Lower leg skin (tissue), 3 donors: ENCODE data around the gene PSMD1.

Source experiments
- POLR2A ChIP-seq, 2 donors: fragments of 450-650 bp; IDR thresholded peaks; one replicate each; pipeline ENCODE4 v1.6.1; 2016 to 2017; ENCODE audit warnings: antibody characterized with exemption in 2 of 2, mild to moderate bottlenecking in 1 of 2, moderate library complexity in 1 of 2
- TF ChIP-seq, protein P1 (sequence below), 3 donors: fragments of 450-650 bp; IDR thresholded peaks; one replicate each; pipeline ENCODE4 v1.5.1; 2016; ENCODE audit warnings: antibody characterized with exemption in 3 of 3, mild to moderate bottlenecking in 3 of 3, moderate library complexity in 2 of 3

GRCh38 chr2:231039821-231040364 lies 16.8 kb upstream of the PSMD1 start:
- TF ChIP-seq, protein P1, sequence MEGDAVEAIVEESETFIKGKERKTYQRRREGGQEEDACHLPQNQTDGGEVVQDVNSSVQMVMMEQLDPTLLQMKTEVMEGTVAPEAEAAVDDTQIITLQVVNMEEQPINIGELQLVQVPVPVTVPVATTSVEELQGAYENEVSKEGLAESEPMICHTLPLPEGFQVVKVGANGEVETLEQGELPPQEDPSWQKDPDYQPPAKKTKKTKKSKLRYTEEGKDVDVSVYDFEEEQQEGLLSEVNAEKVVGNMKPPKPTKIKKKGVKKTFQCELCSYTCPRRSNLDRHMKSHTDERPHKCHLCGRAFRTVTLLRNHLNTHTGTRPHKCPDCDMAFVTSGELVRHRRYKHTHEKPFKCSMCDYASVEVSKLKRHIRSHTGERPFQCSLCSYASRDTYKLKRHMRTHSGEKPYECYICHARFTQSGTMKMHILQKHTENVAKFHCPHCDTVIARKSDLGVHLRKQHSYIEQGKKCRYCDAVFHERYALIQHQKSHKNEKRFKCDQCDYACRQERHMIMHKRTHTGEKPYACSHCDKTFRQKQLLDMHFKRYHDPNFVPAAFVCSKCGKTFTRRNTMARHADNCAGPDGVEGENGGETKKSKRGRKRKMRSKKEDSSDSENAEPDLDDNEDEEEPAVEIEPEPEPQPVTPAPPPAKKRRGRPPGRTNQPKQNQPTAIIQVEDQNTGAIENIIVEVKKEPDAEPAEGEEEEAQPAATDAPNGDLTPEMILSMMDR (IDR thresholded peaks at IDR 0.05) = peak in 1 of 3 donors; percentile 21
- TF ChIP-seq POLR2A (IDR thresholded peaks at IDR 0.05) = no peak
